HepG2 (cell line): ENCODE measurements around the gene PCGF5. TPM values are rescaled to one million over a fixed set of nuclear protein-coding genes. Genes with fewer than 3 reads are reported as not detected.

Source experiments
- ATAC-seq: fragments of 200-7000 bp; cut with Tn5 transposase; 3 replicates; pipeline ENCODE4 v1.9.1; 2020; ENCODE audit warnings: mild to moderate bottlenecking, moderate library complexity
- BruUV-seq: library from RNA; stranded (reverse); fragments of 400-500 nt; replicated peaks from 2 replicates; lab custom pipeline; 2021; lab: Mats Ljungman, UMichigan
- CTCF ChIA-PET: fragments of 300-600 bp; formaldehyde crosslinking; extraction: SDS; loops from one replicate; lab custom pipeline; 2021; ENCODE audit warnings: low total read pairs, inconsistent platforms, low intra/inter-chr PET ratio; lab: Yijun Ruan, JAX
- POLR2A ChIA-PET: fragments of 350-600 bp; sonication (Branson Sonifier 250); formaldehyde crosslinking; loops from one replicate; lab custom pipeline; 2020; ENCODE audit warnings: antibody characterized with exemption, inconsistent platforms; lab: Yijun Ruan, JAX
- DNase-seq: peaks from one replicate; pipeline ENCODE4 v3.0.0-alpha.2; 2015; ENCODE audit warnings: low spot score
- FAIRE-seq: peaks from 3 replicates; lab custom pipeline; 2011; peaks lifted over from hg19 to GRCh38; lab: Jason Lieb, UNC
- H2AFZ ChIP-seq: one replicate; pipeline ENCODE4 v1.6.1; 2011; ENCODE audit warnings: low read length, inconsistent platforms
- H3K27ac ChIP-seq: fragments of 300-600 bp; 3 replicates; pipeline ENCODE4 v1.8.0; 2011; ENCODE audit warnings: mixed run types, mild to moderate bottlenecking, mixed read lengths, low read length, inconsistent platforms; ENCODE audit not compliant: insufficient read depth; ENCODE audit errors: extremely low read length
- H3K27me3 ChIP-seq, 2 experiments: fragments of 200-600 bp in 1 of 2; 2 replicates in 1 of 2; 3 replicates in 1 of 2; pipeline versions ENCODE4 v1.6.0 to v1.8.0; 2011; ENCODE audit warnings: low read length in 2 of 2, mild to moderate bottlenecking in 2 of 2, moderate library complexity in 2 of 2, inconsistent platforms in 1 of 2; ENCODE audit not compliant: insufficient read depth in 2 of 2, control insufficient read depth in 1 of 2
- H3K36me3 ChIP-seq, 2 experiments: fragments of 200-600 bp in 1 of 2; replicated peaks in 1 of 2; 2 replicates in 1 of 2; 3 replicates in 1 of 2; pipeline versions ENCODE4 v1.5.1 to v1.8.0; 2011; ENCODE audit warnings: low read length in 2 of 2, inconsistent platforms in 1 of 2; ENCODE audit not compliant: insufficient read depth in 2 of 2, control insufficient read depth in 1 of 2
- H3K4me1 ChIP-seq: 2 replicates; pipeline ENCODE4 v1.5.1; 2012; ENCODE audit warnings: low read length, inconsistent platforms; ENCODE audit not compliant: insufficient read depth
- H3K4me2 ChIP-seq: 2 replicates; pipeline ENCODE4 v1.6.0; 2011; ENCODE audit warnings: low read depth, low read length, inconsistent platforms
- H3K4me3 ChIP-seq, 3 experiments: fragments of 200-600 bp in 1 of 3; sonication (generic), shearing (Covaris generic) in 1 of 3; replicated peaks in 1 of 3; 2 replicates each; pipeline ENCODE4 v1.5.1; 2011 to 2016; ENCODE audit warnings: low read length in 3 of 3, inconsistent platforms in 2 of 3, low read depth in 2 of 3, mild to moderate bottlenecking in 2 of 3, control low read depth in 1 of 3, mixed read lengths in 1 of 3; ENCODE audit not compliant: insufficient read depth in 1 of 3
- H3K79me2 ChIP-seq: one replicate; pipeline ENCODE4 v1.6.1; 2011; ENCODE audit warnings: low read length, inconsistent platforms; ENCODE audit not compliant: insufficient read depth
- H3K9ac ChIP-seq: 2 replicates; pipeline ENCODE4 v1.6.0; 2011; ENCODE audit warnings: mild to moderate bottlenecking, low read depth, low read length, inconsistent platforms; ENCODE audit not compliant: insufficient read depth
- H3K9me3 ChIP-seq: 2 replicates; pipeline ENCODE4 v1.5.1; 2012; ENCODE audit warnings: mild to moderate bottlenecking, low read length
- H4K20me1 ChIP-seq: 2 replicates; pipeline ENCODE4 v1.6.0; 2011; ENCODE audit warnings: inconsistent platforms, mild to moderate bottlenecking, low read length, moderate library complexity; ENCODE audit not compliant: insufficient read depth
- HNF1B ChIP-seq: sonication (generic); formaldehyde crosslinking; IDR thresholded peaks from 2 replicates; pipeline ENCODE4 v1.5.1; 2020; ENCODE audit warnings: mild to moderate bottlenecking, moderate library complexity, missing genetic modification reagents
- ZNF274 ChIP-seq: sonication (generic); formaldehyde crosslinking; IDR thresholded peaks from 2 replicates; pipeline ENCODE4 v1.5.1; 2020; ENCODE audit warnings: mild to moderate bottlenecking, missing genetic modification reagents
- ZNF563 ChIP-seq: sonication (generic); formaldehyde crosslinking; IDR thresholded peaks from 2 replicates; pipeline ENCODE4 v1.8.0; 2022; ENCODE audit warnings: mild to moderate bottlenecking, moderate library complexity, missing genetic modification reagents
- ZNF83 ChIP-seq: sonication (generic); formaldehyde crosslinking; IDR thresholded peaks from 2 replicates; pipeline ENCODE4 v1.4.0; 2020; ENCODE audit warnings: missing genetic modification reagents, mild to moderate bottlenecking, borderline replicate concordance
- WGBS: methylation state at CpG from one replicate; pipeline ENCODE4 v1.1.6; 2017; ENCODE audit warnings: low lambda C conversion rate; 5-methylcytosine and 5-hydroxymethylcytosine counted together
- in situ Hi-C: cut with HindIII; loops from 2 replicates; pipeline ENCODE4 v1.10.0; 2017; ENCODE audit warnings: low pct_unique_long_range_greater_than_20kb; ENCODE audit not compliant: extremely low pct_ligation_motif_present
- intact Hi-C: fragments of 100-400 bp; cut with micrococcal nuclease; formaldehyde crosslinking; loops from one replicate; pipeline ENCODE4 v1.10.0; 2022; ENCODE audit not compliant: unreplicated experiment
- polyA plus RNA-seq, 8 experiments: library from polyadenylated mRNA; depleted of rRNA in 3 of 8; stranded (reverse) in 7 of 8; unstranded in 1 of 8; fragments of >200 nt; fragmentation: Illumina TruSeq in 4 of 8; extraction: Trizol in 4 of 8; gene quantifications; 2 replicates each; pipeline versions ENCODE4 v1.2.1 to v1.2.3, GENCODE V29; 2011 to 2016; ENCODE audit warnings: low read depth in 4 of 8, missing spikeins in 1 of 8, mixed read lengths in 1 of 8; ENCODE audit not compliant: insufficient read depth in 1 of 8
- total RNA-seq, 5 experiments: library from RNA; depleted of rRNA; stranded (reverse); fragments of >200 nt; fragmentation: Illumina TruSeq; extraction: Trizol; gene quantifications; 2 replicates each; pipeline ENCODE4 v1.2.3, GENCODE V29; 2016; ENCODE audit warnings: low read depth in 1 of 5
- TF ChIP-seq, protein P1 (sequence below): sonication (generic); formaldehyde crosslinking; IDR thresholded peaks from 2 replicates; pipeline ENCODE4 v1.8.0; 2022; ENCODE audit warnings: mild to moderate bottlenecking, missing genetic modification reagents, moderate library complexity

The PCGF5 gene
- total and polyA plus RNA-seq, 2 of the 13 experiments (the other 11 are each of a cell fraction or from before 2014, with no cell fraction given), result 61.3 to 138 TPM

DNA sequence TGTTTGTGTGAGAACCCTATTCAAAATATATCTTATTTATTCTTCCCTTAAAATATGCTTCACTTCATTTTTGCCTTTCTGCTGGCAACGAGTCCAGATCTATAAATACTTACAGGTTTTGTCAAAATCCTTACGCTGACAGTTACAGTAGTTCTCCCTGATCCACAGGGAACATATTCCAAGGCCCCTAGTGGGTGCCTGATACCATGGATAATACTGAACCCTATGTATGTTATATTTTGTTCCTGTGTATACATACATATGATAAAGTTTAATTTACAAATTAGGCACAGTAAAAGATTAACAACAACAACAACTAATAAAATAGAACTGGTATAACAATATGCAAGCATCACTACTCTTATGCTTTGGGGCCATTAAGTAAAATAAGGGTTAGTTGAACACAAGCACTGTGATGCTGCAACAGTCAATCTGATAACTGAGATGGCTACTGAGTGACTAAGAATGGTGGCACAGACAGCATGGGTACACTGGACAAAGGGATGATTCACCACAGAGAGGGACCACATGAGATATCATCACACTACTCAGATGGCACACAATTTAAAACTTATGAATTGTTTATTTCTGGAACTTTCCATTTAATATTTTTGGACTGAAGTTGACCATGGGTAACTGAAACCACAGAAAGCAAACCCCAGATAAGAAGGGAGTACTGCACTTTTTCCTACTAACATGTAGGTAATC is 29.4 kb upstream of the PCGF5 start:
- Histone ChIP-seq H3K79me2 (peaks cover 31% of the 10 kb centered on the region), H3K4me3 (no peak overlapping the region), H3K27ac (no peak overlapping the region), H4K20me1 (no peaks in the 10 kb centered on the region), H3K27me3 (no peaks in the 10 kb centered on the region), H3K36me3 (peaks cover 0 to 1% of the 10 kb centered on the region in 2 experiments; a peak in 1 of 5 replicates), H2AFZ (no peak overlapping the region), H3K9ac (no peak overlapping the region), H3K9me3 (no peaks in the 10 kb centered on the region), H3K4me1 (no peaks in the 10 kb centered on the region), H3K4me2 (no peak overlapping the region)
- in situ Hi-C loops (no loop called here), intact Hi-C loops (no loop called here)
- BruUV-seq, result no TSS peak
- ATAC-seq (no peak), DNase-seq (no peak), FAIRE-seq (no peak)
- no peak for TF ChIP-seq HNF1B (CRISPR knock-in tag)
- no peak for TF ChIP-seq ZNF563 (CRISPR knock-in tag)
- no peak for TF ChIP-seq ZNF83 (CRISPR knock-in tag)
- TF ChIP-seq ZNF274 (CRISPR knock-in tag), result no peak
- TF ChIP-seq, protein P1, sequence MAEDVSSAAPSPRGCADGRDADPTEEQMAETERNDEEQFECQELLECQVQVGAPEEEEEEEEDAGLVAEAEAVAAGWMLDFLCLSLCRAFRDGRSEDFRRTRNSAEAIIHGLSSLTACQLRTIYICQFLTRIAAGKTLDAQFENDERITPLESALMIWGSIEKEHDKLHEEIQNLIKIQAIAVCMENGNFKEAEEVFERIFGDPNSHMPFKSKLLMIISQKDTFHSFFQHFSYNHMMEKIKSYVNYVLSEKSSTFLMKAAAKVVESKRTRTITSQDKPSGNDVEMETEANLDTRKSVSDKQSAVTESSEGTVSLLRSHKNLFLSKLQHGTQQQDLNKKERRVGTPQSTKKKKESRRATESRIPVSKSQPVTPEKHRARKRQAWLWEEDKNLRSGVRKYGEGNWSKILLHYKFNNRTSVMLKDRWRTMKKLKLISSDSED (CRISPR knock-in tag), result no peak
- WGBS, result 96% methylated on average over 2 of the region's 2 CpGs
- ChIA-PET CTCF (no interaction called here), POLR2A (no interaction called here)
